ENCODE results near the gene MYO7B.
A peak's percentile ranks its signal among the peaks of the same experiment; 100 is the strongest.

DNA sequence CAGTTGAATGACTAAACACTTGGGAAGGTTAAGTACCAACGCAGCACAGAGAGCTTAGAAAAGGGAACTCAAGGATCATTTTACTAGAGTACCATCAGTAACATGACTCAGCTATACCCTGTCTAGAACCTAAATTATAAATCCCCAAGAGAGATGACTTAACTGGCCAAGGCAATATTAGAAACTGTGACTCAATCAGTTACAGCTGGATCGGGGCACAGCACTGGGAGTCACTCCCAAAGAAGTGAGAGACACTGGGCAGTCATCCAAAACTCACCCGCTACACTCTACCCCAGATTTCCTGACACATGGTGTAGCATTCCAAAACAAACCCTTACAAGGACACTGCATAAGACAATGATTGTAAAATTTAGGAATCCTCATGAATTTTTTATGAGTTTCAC is 26.9 kb upstream of the MYO7B start:
- TF ChIP-seq, protein P1, sequence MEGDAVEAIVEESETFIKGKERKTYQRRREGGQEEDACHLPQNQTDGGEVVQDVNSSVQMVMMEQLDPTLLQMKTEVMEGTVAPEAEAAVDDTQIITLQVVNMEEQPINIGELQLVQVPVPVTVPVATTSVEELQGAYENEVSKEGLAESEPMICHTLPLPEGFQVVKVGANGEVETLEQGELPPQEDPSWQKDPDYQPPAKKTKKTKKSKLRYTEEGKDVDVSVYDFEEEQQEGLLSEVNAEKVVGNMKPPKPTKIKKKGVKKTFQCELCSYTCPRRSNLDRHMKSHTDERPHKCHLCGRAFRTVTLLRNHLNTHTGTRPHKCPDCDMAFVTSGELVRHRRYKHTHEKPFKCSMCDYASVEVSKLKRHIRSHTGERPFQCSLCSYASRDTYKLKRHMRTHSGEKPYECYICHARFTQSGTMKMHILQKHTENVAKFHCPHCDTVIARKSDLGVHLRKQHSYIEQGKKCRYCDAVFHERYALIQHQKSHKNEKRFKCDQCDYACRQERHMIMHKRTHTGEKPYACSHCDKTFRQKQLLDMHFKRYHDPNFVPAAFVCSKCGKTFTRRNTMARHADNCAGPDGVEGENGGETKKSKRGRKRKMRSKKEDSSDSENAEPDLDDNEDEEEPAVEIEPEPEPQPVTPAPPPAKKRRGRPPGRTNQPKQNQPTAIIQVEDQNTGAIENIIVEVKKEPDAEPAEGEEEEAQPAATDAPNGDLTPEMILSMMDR (IDR thresholded peaks at IDR 0.05): no peak
- TF ChIP-seq POLR2AphosphoS5 (IDR thresholded peaks at IDR 0.05): peak in 1 of 2 donors; percentile 37
- TF ChIP-seq POLR2A (IDR thresholded peaks at IDR 0.05): no peak

All from upper lobe of left lung (tissue), 4 donors.